Eye (tissue), 1 donor: ENCODE measurements around the gene ANKRD52.
"Not testable (repeated sequence)": the region's sequence is repeated elsewhere in the genome, so short reads cannot be mapped to it uniquely, and the experiment has no call there.

Source experiments
- DNase-seq: peaks from one replicate; pipeline ENCODE4 v3.0.0-alpha.2; 2015

Gene ANKRD52

DNA sequence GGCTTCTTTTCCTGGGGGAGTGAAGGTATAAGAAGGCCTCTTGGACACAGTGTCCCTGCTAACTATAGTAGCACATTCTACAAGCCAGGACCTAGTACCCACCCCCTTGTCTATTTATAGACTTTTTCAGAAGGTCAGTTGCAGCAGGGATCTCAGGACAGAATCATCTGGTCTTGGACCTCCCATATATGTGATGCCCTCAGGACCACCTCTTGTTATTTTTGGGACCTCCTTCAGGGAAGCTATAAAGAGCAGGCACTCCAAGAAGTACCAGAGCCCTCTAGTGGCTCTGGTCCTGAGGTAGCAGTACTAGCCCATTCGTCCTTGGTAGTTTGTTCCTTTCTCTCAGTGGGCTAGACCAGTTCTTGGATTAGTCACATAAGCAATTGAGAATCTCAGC lies 12.8 kb upstream of the ANKRD52 start:
- DNase-seq, result no peak

DNA sequence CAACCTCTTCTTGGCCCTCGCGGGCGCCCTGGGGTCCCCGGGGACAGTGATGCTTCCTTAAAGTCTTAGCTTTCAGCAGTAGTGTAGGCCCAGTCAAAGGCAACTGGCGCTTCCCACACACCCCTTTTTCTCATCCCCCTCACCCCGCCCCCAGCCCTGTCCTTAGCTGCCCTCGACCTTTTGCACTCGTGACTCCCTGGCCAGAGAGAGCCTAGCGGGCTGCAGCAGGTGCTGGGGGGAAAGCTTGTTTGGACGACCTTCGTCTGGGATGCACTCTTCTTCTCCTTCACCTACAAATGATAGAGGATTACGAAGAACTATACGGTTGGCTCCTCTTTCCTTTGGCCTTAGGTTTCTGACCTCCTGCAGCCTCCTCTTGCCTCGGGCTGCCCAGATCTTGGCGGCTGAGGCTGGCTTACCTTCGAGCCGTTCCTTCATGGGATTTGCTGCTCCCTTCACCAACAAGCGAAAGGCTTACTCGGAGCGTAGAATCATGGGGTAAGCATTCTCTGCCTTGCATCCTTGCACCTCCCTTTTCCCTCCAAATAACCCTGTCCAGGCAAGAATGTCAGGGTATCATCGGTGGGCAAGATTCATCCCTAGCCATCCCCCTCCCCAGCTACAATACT lies 9.4 kb upstream of the ANKRD52 start:
- no peak for DNase-seq

GRCh38 chr12:56266693-56267442 lies 8.7 kb upstream of the ANKRD52 start, which contains the start of gene COQ10A:
TSS of gene COQ10A (plus strand) at chr12:56266942. CDS start at chr12:56267119, 177 bp downstream.
- DNase-seq, result peak; percentile 97

DNA sequence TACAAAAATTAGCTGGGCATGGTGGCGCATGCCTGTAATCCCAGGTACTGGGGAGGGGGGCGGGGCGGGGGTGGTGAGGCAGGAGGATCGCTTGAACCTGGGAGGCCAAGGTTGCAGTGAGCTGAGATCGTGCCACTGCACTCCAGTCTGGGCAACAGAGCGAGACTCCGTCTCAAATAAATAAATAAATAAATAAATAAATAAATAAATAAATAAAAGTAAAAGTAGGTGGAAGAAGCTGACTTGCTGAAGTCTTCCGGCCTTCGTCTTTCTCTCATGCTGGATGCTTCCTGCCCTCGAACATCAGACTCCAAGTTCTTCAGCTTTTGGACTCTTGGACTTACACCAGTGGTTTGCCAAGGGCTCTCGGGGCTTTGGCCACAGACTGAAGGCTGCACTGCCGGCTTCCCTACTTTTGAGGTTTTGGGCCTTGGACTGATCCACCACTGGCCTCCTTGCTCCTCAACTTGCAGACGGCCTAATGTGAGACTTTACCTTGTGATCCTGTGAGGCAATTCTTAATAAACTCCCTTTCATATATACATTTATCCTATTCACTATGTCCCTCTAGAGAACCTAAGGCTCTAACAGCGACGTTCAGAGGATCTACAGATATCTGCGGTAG lies 8.0 kb upstream of the ANKRD52 start:
- DNase-seq, result not testable (repeated sequence)

DNA sequence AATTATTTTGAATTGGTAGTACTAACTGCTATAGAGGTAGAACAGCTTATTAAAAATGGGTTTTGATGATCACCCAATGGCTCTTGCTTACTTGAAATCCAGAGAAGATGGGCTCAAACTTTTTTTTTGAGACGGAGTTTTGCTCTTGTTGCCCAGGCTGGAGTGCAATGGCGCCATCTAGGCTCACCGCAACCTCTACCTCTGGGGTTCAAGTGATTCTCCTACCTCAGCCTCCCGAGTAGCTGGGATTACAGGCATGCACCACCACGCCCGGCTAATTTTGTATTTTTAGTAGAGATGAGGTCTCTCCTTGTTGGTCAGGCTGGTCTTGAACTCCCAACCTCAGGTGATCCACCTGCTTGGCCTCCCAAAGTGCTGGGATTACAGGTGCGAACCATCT lies 4.8 kb upstream of the ANKRD52 start:
- DNase-seq, result not testable (repeated sequence)

DNA sequence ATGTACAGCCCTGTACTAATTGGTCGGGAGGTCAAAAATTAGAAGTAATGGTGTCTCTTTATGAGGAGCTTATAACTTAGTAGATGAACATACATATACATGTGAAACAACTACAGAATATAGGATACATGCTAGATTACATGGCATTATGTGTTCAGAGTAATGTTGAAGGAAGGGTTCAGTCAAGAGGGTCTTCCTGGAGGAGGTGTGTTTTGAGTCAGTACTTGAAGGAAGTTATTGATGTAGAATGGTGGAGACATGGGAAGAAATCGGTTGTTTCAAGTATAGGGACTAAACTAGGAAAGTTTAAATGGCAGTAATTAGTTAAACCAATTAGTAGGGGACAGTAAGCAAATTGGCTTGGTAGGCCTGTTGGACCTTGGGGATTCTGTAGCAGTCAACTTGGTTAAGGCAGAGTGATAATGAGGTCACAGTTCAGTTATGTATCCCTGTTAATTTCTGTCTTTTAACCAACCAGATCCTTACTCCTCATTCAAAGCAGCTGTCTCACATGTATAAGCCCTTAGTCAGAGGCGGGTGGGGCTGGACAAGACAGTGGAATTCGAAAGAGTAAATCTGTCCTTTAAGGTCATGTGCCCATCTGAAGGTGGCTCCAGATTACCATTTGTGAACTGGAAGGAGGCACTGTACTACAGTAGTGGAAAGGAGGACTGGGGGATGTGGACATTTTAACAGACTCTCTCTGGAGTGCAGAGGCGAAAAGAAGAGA lies 3.5 kb upstream of the ANKRD52 start:
- no peak for DNase-seq

DNA sequence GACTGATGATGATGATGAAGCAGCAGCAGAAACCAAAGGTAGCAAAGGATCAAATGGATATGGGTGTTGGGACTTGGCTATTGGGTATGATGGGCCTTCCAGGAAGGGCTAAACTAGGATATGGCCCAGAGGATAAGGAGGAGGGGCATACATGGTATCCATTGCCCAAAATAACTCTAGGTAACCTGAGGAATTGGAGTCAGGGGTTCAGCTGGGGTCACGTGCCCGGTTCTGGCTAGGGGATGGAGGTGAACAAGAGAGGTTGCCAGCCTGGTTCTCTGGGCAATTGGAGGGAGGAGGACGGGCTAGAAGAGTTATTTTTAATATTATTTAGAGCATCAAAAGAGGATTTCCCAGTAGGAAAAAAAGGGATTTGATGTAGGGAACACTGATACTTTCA lies 2.7 kb upstream of the ANKRD52 start:
- no peak for DNase-seq

DNA sequence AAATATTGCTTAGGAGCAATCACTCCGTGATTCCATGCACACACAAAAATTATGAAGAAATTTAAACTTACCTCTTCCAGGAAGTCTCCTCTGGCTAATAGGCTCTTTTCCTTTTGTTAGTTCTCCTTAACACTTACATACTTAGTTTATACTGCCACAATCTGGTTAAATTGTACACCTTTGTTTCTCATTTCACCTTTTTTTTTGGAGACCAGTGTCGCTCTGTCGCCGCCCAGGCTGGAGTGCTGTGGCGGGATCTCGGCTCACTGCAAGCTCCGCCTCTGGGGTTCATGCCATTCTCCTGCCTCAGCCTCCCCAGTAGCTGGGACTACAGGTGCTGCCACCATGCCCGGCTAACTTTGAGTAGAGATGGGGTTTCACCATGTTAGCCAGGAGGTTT lies 2.2 kb upstream of the ANKRD52 start:
- DNase-seq, result no peak

GRCh38 chr12:56258820-56259183 lies 618 bp upstream of the ANKRD52 start:
- DNase-seq, result no peak

GRCh38 chr12:56257491-56258067 lies 605 bp downstream of the ANKRD52 start:
- peak; percentile 63 for DNase-seq

DNA sequence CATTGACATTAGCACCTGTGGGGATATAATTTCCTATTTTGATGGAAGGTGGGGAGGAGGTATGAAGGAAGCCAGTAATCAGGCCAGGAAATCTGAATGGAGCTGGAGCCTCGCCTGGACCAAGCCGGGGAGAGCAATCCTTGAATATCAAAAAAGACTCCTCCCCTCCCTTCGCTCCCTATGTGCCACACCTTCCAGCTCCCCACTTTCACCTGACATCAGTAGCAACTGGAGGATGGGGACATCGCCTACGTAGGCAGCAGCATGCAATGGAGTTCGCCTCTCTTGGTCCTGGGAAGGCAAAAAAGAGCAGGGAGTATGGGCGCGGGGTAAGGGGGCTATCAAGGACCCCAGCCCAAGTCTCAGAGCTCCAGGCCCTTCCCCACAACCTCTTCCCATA lies 1.1 kb downstream of the ANKRD52 start:
- DNase-seq, result no peak

- DNase-seq, result no peak
Observed at GRCh38 chr12:56256326-56256960, 1.7 kb downstream of the ANKRD52 start.

DNA sequence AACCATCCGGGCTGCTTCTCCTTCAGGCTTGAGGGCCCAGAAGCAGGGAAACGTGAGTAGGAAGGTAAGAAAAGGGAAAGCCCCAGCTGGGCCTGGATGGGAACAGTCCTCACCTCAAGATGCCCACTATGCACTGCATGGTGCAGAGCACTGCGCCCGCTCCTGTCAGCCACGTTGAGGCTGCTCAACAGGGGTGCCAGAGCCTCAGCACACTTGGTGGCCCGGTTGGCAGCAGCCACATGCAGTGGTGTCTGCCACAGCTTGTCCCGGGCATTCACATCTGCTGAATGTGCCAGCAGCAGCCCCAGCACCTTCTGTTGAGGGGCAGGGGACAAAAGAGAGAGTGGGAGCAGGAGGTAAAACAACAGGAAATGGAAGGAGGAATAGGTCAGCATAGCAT lies 2.5 kb downstream of the ANKRD52 start:
- no peak for DNase-seq

DNA sequence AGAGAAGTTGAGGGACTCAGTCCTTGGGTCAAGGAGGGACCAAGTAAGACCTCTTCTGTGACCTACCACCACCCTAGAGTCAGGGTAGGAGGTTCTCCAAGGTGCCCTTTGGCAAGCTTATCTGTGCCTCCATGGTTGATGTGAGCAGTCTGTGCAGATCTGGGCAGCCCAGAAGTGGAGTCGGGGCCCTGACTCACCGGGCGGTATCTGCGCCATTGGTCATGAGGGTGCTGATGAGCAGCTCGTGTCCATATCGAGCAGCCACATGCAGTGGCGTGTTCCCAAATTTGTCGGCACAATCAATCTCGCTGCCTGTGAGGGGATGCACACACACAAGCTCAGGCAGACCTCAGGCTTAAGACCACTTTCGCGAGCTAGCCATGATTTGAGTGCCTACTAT lies 5.1 kb downstream of the ANKRD52 start:
- DNase-seq, result no peak

DNA sequence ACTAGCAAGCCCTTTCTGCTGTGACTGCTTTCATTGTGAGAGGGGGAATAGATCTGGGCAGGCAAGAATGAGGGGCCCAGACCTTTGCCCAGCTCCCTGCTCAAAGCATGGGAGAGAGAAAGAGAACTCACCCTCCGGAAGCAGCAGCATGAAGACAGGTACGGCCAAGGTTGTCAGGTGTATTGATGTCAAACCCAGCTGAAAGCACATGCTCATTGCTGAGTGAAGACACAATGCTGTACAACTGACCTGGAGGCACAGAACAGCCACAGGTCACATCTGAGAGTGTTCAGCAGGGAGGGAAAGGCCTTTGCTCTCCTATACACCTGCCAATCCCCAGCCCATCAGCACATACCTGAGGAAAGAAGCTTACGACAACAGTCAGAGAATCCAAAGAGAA lies 5.5 kb downstream of the ANKRD52 start:
- DNase-seq, result no peak

DNA sequence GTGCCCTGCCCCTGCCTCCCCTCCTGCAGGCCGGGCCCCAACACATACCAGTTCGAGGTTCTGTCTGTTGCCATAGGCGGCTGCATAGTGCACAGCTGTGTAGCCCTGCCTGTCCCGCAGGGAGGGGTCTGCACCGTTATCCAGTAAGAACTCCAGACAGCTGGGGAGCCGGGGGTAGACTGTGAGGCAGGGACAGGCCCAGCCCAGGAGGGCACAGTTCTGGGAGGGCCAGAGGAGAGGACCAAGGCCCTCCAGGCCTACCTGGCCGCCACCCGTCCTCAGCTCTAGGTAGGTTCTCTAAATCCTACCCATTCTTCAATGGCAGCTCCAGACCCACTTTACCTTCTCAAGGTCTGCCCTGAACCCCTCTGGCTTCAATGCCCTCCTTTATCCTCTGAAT lies 9.5 kb downstream of the ANKRD52 start:
- no peak for DNase-seq

DNA sequence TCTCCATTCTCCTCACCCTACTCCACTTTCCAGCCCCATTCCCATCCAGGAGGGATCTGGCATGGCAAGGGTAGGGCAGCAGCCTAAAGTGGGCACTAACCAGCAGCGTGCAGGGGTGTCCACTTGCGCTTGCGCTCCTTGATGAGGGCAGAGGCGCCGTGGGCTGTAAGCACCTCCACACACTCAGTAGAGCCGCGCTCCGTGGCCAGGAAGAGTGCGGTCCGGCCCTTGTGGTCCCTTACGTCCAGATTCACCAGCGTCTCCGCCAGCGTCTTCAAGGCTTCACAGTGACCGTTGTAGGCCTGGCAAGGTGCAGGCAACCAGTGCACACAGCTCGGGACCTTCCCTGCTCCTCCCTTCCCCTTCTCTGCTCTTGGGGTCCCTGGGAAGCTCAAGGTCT lies 10.3 kb downstream of the ANKRD52 start:
- no peak for DNase-seq

GRCh38 chr12:56244494-56244893 lies 13.7 kb downstream of the ANKRD52 start:
- no peak for DNase-seq

DNA sequence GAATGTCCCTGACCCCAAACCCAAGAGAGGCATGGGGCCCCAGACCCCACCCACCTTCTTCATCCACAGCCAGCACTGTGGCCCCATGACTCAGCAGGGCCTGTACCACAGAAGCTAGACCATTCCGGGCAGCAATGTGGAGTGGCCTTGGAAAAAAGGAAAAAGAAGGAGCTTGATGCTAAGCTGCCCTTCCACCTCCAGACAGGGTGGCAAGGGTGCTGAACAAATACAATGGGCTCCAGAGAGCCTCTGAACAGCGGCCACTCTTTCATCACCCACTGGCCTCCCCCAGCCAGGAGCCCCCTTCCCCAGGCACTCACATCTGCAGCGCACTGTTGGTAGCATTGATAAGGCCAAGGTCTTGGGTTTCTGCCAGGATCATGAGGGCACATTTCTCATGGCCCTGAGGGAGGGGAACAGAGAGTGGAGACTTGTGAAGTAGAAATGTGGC lies 14.4 kb downstream of the ANKRD52 start:
- DNase-seq, result no peak

DNA sequence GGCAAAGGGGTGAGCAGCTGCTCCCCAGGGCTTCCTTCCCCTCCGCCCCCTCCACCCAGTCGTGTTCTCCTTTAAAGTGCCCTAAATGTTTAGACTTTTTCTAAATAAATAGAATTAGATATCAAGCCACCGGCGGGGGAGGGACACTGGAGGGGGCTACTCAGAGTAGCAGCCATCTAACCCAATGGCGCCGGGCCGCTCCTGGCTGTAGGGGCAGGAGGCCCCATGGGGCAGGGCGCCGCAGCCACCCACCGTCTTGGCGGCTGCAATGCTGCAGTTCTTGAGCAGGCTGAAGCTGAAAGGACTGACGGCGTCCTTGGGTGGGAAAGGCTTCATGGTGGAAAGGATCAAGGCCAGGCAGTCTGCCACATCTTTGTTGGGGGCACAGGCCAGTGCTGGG lies 15.2 kb downstream of the ANKRD52 start:
- no peak for DNase-seq

DNA sequence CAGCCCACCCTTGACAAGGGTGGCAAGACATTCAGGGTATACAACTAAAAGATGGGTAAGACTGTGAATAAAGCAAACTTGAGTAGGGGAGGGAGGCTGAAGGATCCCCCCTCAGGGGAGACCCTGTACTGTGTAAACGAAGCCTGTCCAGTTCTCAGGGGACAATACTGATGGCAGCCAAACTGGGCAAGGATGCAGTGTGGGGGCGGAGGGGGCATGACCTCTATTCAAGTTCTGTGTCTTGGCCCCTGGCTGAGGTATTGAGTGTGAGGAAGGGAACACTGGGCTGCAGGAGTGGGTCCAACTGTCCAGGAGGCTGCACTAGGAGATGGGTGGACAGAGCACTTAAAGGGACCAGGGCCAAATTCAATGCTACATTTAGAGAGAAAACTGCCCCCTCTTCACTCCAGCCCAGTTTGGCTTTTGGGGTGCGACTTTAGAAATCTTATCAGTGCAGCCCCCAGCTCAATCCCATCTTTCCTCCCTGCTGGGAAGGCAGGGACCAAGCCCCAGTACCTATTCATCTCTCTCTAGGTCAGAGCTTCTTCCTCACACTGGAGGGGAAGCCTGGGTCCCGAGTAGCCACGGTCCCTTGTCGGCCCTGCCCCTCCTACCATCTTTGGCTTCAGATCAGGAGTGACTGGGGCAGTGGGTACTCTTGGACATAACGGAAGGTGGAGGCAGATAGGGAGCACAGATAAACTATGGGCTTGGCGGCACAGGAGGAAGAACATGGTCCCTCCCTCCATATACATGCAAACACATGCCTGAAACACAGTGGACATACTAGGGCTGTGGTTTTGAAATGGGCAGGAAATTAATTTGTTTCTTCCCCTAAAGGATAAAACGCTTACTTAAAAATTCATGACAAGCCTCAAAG lies 16.5 kb downstream of the ANKRD52 start:
- DNase-seq, result no peak

DNA sequence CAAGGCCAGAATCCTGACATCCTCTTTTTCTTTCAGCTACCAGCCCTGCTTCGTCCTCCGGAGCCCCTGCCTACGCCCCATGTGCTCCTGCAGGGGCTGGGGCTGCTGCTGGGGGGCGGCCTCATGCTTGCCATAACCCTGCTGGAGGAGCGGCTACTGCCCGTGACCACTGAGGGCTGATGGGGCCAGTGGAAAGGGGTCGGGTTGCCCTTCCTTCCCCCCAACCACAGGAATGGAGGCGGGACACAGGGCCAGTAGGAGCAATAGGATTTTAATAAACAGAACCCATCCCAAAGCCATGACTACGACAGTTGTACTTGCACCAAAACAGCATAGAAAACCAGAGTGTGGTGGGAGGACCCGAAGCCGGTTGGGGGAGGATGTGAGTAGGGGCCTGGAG lies 20.6 kb downstream of the ANKRD52 start:
- DNase-seq, result no peak
